HG02623 (cell line): ENCODE measurements around the gene CD200R1.
A peak's percentile ranks its signal among the peaks of the same experiment; 100 is the strongest.

ENCODE experiments used
- ATAC-seq: cut with Tn5 transposase; IDR thresholded peaks from one replicate; pipeline ENCODE4 v1.9.1; 2021; ENCODE audit warnings: moderate library complexity; ENCODE audit not compliant: unreplicated experiment

CD200R1 gene

GRCh38 chr3:112894258-112894657 is 80.6 kb downstream of the CD200R1 start:
- ATAC-seq: no peak

- no peak for ATAC-seq
These were observed 85.5 kb downstream of the CD200R1 start for GRCh38 chr3:112889357-112889756.

DNA sequence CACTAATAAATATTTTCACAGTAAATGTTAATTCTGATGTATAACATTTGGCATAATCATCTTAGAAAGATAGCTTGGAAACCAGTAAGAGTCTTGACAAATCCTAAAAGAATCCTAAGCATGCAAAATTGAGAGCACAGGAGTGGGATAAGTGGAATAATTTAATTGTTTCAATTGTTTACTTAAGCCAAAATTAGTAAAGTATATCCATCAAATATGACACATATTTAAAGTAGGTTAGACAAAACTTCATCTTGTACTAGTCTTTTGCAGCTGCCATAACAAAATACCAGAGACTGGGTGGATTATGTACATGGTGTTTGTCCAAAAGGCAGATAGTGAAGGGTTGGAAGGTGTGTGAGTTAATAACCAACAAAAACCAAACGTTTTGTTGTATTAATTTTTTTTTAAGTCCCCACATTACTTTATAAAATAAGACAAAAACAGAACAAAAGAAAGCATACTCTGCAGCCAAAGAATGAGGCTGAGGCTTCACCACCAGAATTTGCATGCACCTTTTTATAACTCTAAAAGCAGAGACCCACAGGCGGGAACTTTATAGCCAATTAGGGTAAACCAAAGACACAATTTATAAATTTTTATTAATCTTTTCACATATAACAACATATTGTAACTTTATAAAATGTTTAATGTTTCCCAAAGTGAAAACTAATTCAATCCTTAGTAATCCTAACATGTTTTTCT is 86.4 kb downstream of the CD200R1 start:
- no peak for ATAC-seq

- no peak for ATAC-seq
These were observed 90.1 kb downstream of the CD200R1 start for GRCh38 chr3:112884678-112885290.

DNA sequence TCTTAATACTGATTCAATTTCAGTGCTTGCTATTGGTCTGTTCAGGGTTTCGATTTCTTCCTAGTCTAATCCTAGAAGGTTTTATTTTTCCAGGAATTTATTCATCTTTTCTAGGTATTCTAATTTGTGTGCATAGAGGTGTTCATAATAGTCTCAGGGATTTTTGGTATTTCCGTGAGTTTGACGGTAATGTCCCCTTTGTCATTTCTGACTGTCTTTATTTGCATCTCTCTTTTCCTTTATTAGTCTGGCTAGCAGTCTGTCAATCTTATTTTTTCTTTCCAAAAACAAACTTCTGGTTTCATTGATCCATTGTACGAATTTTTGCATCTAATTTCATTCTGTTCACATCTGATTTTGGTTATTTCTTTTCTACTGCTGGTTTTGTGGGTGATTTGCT is 93.0 kb downstream of the CD200R1 start:
- ATAC-seq: no peak

DNA sequence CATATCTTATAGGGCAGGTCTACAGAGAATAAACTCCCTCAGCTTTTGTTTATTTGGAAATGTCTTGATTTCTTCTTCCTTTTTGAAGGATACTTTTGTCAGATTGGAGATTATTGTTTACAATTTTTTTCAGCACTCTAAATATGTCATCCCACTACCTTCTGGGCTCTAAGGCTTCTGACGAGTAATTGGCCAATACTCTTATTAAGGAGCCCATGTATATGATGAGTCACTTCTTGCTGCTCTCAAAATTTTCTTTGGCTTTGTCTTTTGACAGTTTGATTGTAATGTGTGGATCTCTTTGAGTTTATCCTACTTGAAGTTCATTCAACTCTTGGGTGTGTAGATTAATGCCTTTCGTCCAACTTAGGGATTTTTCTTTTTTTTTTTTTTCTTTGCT is 99.3 kb downstream of the CD200R1 start:
- ATAC-seq: no peak

GRCh38 chr3:112874725-112875124 is 100.2 kb downstream of the CD200R1 start:
- peak; percentile 50 for ATAC-seq

DNA sequence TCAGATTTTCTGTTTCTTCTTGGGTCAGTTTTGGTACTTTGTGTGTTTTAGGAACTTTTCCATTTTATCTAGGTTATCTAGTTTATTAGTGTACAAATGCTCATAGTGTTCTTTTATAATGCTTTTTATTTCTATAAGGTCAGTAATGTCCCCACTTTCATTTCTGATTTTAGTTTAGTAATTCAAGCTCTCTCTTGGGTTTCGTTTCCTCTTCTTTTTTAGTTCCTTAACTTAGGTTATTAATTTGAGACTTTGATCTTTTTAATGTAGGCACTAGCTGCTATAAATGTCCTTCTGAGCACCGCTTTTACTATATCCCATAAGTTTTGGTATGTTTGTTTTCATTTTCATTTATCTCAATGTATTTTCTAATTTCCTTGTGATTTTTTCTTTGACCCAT is 101.3 kb downstream of the CD200R1 start:
- peak; percentile 51 for ATAC-seq

- ATAC-seq: no peak
These were observed 103.2 kb downstream of the CD200R1 start for GRCh38 chr3:112871735-112872134.
